H9 (cell line): ENCODE results near the gene TFB1M. TPM values are rescaled to one million over a fixed set of nuclear protein-coding genes. Genes with fewer than 3 reads are reported as not detected.

ENCODE experiments used
- DNase-seq: peaks from one replicate; pipeline ENCODE4 v3.0.0-alpha.2; 2017
- H2AFZ ChIP-seq: one replicate; pipeline ENCODE4 v1.6.1; 2013; ENCODE audit warnings: mild to moderate bottlenecking, low read length, control low read depth, moderate library complexity
- H2AK5ac ChIP-seq: 2 replicates; pipeline ENCODE4 v1.6.1; 2013; ENCODE audit warnings: low read length, control low read depth, mixed read lengths; ENCODE audit not compliant: insufficient read length
- H2BK120ac ChIP-seq: one replicate; pipeline ENCODE4 v1.6.1; 2013; ENCODE audit warnings: low read depth, mild to moderate bottlenecking, low read length, control low read depth, inconsistent platforms; ENCODE audit not compliant: poor library complexity, severe bottlenecking
- H2BK12ac ChIP-seq: 2 replicates; pipeline ENCODE4 v1.6.1; 2013; ENCODE audit warnings: low read length, control low read depth, mixed read lengths, low read depth; ENCODE audit not compliant: insufficient read length
- H2BK15ac ChIP-seq: 2 replicates; pipeline ENCODE4 v1.6.1; 2013; ENCODE audit warnings: low read depth, low read length, control low read depth
- H2BK20ac ChIP-seq: one replicate; pipeline ENCODE4 v1.6.1; 2013; ENCODE audit warnings: low read depth, mild to moderate bottlenecking, low read length, control low read depth, inconsistent platforms; ENCODE audit not compliant: poor library complexity, severe bottlenecking
- H2BK5ac ChIP-seq: 2 replicates; pipeline ENCODE4 v1.6.1; 2013; ENCODE audit warnings: low read length, control low read depth, mixed read lengths; ENCODE audit not compliant: insufficient read length
- H3K14ac ChIP-seq: 2 replicates; pipeline ENCODE4 v1.6.1; 2013; ENCODE audit warnings: low read length, control low read depth; ENCODE audit not compliant: insufficient read depth
- H3K18ac ChIP-seq: 2 replicates; pipeline ENCODE4 v1.6.1; 2013; ENCODE audit warnings: low read depth, mild to moderate bottlenecking, mixed read lengths, low read length, control low read depth; ENCODE audit not compliant: insufficient read length
- H3K23ac ChIP-seq: 2 replicates; pipeline ENCODE4 v1.6.1; 2013; ENCODE audit warnings: low read length, control low read depth, mixed read lengths, low read depth; ENCODE audit not compliant: insufficient read length
- H3K23me2 ChIP-seq: 2 replicates; pipeline ENCODE4 v1.6.1; 2013; ENCODE audit warnings: low read depth, mild to moderate bottlenecking, mixed read lengths, low read length, control low read depth; ENCODE audit not compliant: insufficient read length, poor library complexity, severe bottlenecking
- H3K27ac ChIP-seq: 2 replicates; pipeline ENCODE4 v1.5.1; 2013; ENCODE audit warnings: low read length, control low read depth, mixed read lengths, low read depth; ENCODE audit not compliant: insufficient read length
- H3K27me3 ChIP-seq: 2 replicates; pipeline ENCODE4 v1.6.1; 2013; ENCODE audit warnings: low read length, control low read depth, inconsistent platforms; ENCODE audit not compliant: insufficient read depth
- H3K4ac ChIP-seq: 2 replicates; pipeline ENCODE4 v1.6.1; 2013; ENCODE audit warnings: low read depth, mild to moderate bottlenecking, control low read depth, inconsistent platforms, low read length, moderate library complexity
- H3K4me1 ChIP-seq: 2 replicates; pipeline ENCODE4 v1.6.1; 2013; ENCODE audit warnings: low read length, control low read depth, inconsistent platforms; ENCODE audit not compliant: insufficient read depth
- H3K4me2 ChIP-seq: 2 replicates; pipeline ENCODE4 v1.6.1; 2013; ENCODE audit warnings: low read length, control low read depth, mixed read lengths; ENCODE audit not compliant: insufficient read length, insufficient read depth
- H3K56ac ChIP-seq: 2 replicates; pipeline ENCODE4 v1.6.1; 2013; ENCODE audit warnings: low read depth, mild to moderate bottlenecking, mixed read lengths, low read length, control low read depth; ENCODE audit not compliant: insufficient read length
- H3K79me1 ChIP-seq: 2 replicates; pipeline ENCODE4 v1.6.1; 2013; ENCODE audit warnings: low read depth, mild to moderate bottlenecking, moderate library complexity, low read length, control low read depth, inconsistent platforms; ENCODE audit not compliant: insufficient read depth, poor library complexity, severe bottlenecking
- H3K79me2 ChIP-seq: 2 replicates; pipeline ENCODE4 v1.6.1; 2013; ENCODE audit warnings: low read length, control low read depth, inconsistent platforms; ENCODE audit not compliant: insufficient read depth
- H3K9ac ChIP-seq: 2 replicates; pipeline ENCODE4 v1.6.1; 2013; ENCODE audit warnings: low read length, control low read depth, mixed read lengths; ENCODE audit not compliant: insufficient read length; ENCODE audit errors: extremely low read depth
- H3K9me3 ChIP-seq: one replicate; pipeline ENCODE4 v1.6.1; 2013; ENCODE audit warnings: low read depth, low read length, inconsistent platforms; ENCODE audit not compliant: control insufficient read depth
- H3T11ph ChIP-seq: one replicate; pipeline ENCODE4 v1.6.1; 2013; ENCODE audit warnings: mild to moderate bottlenecking, low read length, control low read depth, inconsistent platforms
- H4K20me1 ChIP-seq: one replicate; pipeline ENCODE4 v1.6.1; 2013; ENCODE audit not compliant: control insufficient read depth, insufficient read length, insufficient read depth
- H4K5ac ChIP-seq: 2 replicates; pipeline ENCODE4 v1.6.1; 2013; ENCODE audit warnings: low read depth, mild to moderate bottlenecking, mixed read lengths, low read length, control low read depth; ENCODE audit not compliant: insufficient read length
- H4K8ac ChIP-seq: replicated peaks from 2 replicates; pipeline ENCODE4 v1.6.1; 2013; ENCODE audit warnings: low read length, control low read depth, mixed read lengths, low read depth; ENCODE audit not compliant: insufficient read length
- H4K91ac ChIP-seq: 2 replicates; pipeline ENCODE4 v1.6.1; 2013; ENCODE audit warnings: low read depth, mild to moderate bottlenecking, moderate library complexity, mixed read lengths, low read length, control low read depth; ENCODE audit not compliant: insufficient read length
- H3K27ac Mint-ChIP-seq, 3 experiments: 2 replicates in 2 of 3; 3 replicates in 1 of 3; pipeline ENCODE4 v1.8.0; 2020 to 2021; ENCODE audit warnings: mixed read lengths in 3 of 3, mild to moderate bottlenecking in 1 of 3, moderate library complexity in 1 of 3
- H3K27me3 Mint-ChIP-seq: 2 replicates; pipeline ENCODE4 v1.8.0; 2021; ENCODE audit warnings: low read depth, mild to moderate bottlenecking, moderate library complexity, mixed read lengths
- H3K36me3 Mint-ChIP-seq, 3 experiments: 2 replicates in 2 of 3; 3 replicates in 1 of 3; pipeline ENCODE4 v1.8.0; 2020 to 2021; ENCODE audit warnings: low read depth in 3 of 3, mixed read lengths in 3 of 3; ENCODE audit not compliant: insufficient read depth in 1 of 3
- H3K4me1 Mint-ChIP-seq, 2 experiments: 2 replicates each; pipeline ENCODE4 v1.8.0; 2020; ENCODE audit warnings: mixed read lengths in 2 of 2
- H3K4me3 Mint-ChIP-seq, 2 experiments: 2 replicates in 1 of 2; 3 replicates in 1 of 2; pipeline ENCODE4 v1.8.0; 2020 to 2021; ENCODE audit warnings: mild to moderate bottlenecking in 2 of 2, mixed read lengths in 2 of 2, moderate library complexity in 1 of 2
- H3K9me3 Mint-ChIP-seq, 2 experiments: 2 replicates in 1 of 2; 3 replicates in 1 of 2; pipeline ENCODE4 v1.8.0; 2020; ENCODE audit warnings: mild to moderate bottlenecking in 2 of 2, mixed read lengths in 2 of 2, moderate library complexity in 1 of 2
- CTCF ChIP-seq: fragments of 200-600 bp; sonication (generic); conservative IDR thresholded peaks from 3 replicates; pipeline ENCODE4 v1.8.0; 2021; ENCODE audit warnings: antibody characterized with exemption, mild to moderate bottlenecking
- whole genome bisulfite sequencing: extraction: QIAGEN DNeasy Blood & Tissue Kit; methylation state at CpG from one replicate; pipeline ENCODE4 v1.1.7; 2013; ENCODE audit warnings: missing lambda C conversion rate, low lambda C conversion rate, mixed read lengths; ENCODE audit not compliant: insufficient read length; ENCODE audit errors: extremely low coverage; 5-methylcytosine and 5-hydroxymethylcytosine counted together
- total RNA-seq: library from RNA; stranded (reverse); gene quantifications from 2 replicates; pipeline ENCODE4 v1.2.1, GENCODE V29; 2021

The TFB1M gene
- total RNA-seq, 1 experiment from 2014 or later, result 28.6 TPM

- Mint-ChIP-seq H3K36me3 (peaks cover 20 to 64% (median 51%) of the 10 kb centered on the region in 3 experiments; a peak in 6 of 7 replicates), H3K9me3 (no peaks in the 10 kb centered on the region), H3K4me1 (peaks cover 27 to 35% of the 10 kb centered on the region in 2 experiments), H3K27ac (peak overlapping the region in 1 of 3 experiments; percentile 76; a peak in 2 of 7 replicates), H3K4me3 (no peak overlapping the region), H3K27me3 (no peaks in the 10 kb centered on the region)
- H2BK120ac ChIP-seq, result no peak overlapping the region
- no peak overlapping the region for H3K4me2 ChIP-seq
- no peak overlapping the region for H2BK20ac ChIP-seq
- no peak overlapping the region for H2AK5ac ChIP-seq
- no peak overlapping the region for H3K18ac ChIP-seq
- H3K23ac ChIP-seq, result no peak overlapping the region
- H3K56ac ChIP-seq, result no peak overlapping the region
- no peak overlapping the region for H3K14ac ChIP-seq
- no peak overlapping the region for H2BK5ac ChIP-seq
- no CpG with 5 or more reads among the region's 13 CpGs for WGBS
- H2BK12ac ChIP-seq, result no peak overlapping the region
- H2BK15ac ChIP-seq, result no peak overlapping the region
- H3K79me1 ChIP-seq, result no peaks in the 10 kb centered on the region
- H4K8ac ChIP-seq, result no peak overlapping the region
- no peak overlapping the region for H4K5ac ChIP-seq
- no peaks in the 10 kb centered on the region for H3K79me2 ChIP-seq
- H3K4ac ChIP-seq, result no peak overlapping the region
- no peak overlapping the region for H3K9ac ChIP-seq
- no peak overlapping the region for H2AFZ ChIP-seq
- no peak for TF ChIP-seq CTCF
- DNase-seq, result no peak
- no peak overlapping the region for H4K91ac ChIP-seq
- no peaks in the 10 kb centered on the region for H3K27me3 ChIP-seq
- no peak overlapping the region for H3K27ac ChIP-seq
- 0 out of 2 replicates have a peak, but pooled peaks cover 2% of the 10 kb centered on the region for H3K4me1 ChIP-seq
- H3K23me2 ChIP-seq, result no peaks in the 10 kb centered on the region
- no peak overlapping the region for H3T11ph ChIP-seq
- H4K20me1 ChIP-seq, result no peaks in the 10 kb centered on the region
- H3K9me3 ChIP-seq, result no peaks in the 10 kb centered on the region
These were observed 58.0 kb downstream of the TFB1M start for GRCh38 chr6:155256122-155256795.
